ENCODE results near the gene MRGPRF.
"Not testable (repeated sequence)": the region's sequence is repeated elsewhere in the genome, so short reads cannot be mapped to it uniquely, and the experiment has no call there.

MRGPRF gene

DNA sequence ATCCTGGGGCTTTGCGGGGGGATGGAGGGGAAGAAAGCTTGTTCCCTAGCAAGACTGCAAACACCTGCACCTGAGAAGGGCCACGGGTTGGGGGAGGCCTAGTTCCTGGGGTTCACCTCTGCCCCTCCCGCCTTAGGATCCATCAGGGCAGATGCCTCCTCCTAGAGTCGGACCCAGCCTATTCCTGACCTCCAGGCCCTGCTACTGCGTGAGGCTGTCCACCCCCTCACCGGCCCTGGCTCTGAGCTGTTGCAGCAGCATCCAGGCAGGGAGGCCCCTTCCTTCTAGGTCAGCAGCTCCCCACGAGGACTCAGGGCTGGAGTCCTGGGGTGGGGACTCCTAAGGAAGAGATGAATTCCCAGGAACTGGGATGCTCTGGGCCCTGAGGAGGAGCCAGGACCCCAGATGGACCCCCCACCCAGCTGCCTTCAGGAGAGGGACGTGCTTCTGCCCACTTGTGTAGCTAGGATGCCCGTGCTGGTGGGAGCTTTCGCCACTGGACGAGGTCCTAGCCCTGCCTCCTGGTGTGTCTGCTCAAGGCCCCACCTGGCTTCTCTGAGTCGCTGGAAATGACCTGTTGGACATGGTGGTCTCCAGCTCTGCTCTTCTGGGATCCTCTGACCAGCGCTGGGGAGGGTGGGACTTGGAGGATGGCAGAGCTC, 10.3 kb downstream of the MRGPRF start:
- no peak for DNase-seq (ENCODE audit: low read depth)

DNA sequence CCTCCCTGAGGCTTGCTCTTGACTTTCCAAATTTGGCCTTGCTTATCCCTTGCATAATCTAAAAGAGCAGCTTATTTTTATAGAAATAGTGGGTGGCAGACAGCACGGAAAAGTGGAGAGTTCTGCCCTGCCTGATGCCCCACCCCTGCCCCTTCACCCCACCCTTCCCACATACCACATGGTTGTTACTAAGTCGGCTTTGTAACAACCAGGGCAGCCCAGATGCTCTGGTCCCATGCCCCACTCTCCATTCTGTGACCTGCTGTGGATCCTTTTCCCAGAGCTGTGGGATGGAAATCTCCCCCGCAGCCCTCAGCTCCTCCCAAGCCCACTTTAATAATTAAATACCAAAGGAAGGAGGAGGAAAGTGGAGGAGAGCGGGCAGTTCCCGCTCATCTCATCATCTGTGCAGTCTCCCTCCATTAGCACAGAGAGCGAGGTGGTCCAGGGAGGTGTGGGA, 10.9 kb downstream of the MRGPRF start:
- DNase-seq (ENCODE audit: low read depth) = no peak

DNA sequence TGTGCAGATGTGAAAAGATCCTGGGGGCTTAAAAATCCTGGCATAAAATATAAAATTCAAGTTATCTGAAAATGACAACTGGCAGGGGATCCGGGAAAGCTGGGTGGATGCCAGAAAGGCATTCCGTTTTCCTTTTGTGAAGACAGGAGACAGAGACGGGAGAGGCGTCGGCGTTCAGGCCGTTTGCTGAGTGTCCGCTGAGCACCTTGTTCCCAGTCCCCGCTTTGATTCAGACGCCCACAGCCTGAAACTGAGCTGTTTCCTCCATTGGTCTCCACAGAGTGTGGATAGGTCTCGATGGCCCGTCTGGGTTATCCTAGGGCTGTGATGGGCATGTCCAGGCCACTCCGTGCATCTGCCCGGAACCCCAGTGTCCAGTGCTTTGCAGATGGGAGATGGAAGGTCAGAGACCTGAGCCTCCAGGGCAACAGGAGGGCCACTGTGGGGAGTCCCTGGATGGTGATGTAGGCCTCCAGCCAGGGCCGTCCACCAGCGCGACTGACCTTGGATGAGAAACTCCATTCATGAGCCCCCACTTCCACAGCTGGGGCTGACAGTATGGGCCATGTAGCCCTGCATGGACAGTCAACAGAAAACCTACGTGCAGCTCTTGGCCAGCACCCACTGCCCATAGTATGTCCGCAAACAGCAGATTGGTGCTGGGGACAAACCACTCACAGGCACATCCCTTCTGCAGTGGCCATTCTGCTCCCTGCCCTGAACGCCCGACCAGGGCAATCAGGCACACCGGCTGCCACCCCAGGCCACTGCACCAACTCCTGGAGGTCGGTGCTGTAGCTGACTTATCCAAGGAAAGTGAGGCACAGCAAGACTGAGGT, 11.6 kb downstream of the MRGPRF start:
- DNase-seq (ENCODE audit: low read depth) = no peak

DNA sequence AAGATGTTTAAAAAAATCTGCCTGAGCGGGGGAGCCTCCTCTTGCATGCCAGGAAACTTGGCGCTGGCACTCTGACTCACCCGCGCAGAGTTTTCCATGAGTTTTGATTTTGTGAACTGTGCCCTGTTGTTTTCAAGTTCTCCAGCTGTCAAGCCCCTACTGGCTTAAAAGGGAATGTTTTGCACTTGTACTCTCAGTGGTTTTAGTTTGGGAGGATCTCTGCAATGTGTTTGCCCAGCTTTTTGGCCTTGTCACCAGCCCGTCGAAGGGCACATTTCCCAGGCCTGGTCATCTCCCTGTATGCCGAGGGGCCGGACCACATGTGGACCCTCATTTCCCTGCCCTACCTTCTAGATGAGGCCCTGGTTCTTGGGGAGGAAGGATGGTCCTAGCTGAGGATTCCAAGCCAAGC, 12.2 kb downstream of the MRGPRF start:
- peak; percentile 91 for DNase-seq (ENCODE audit: low read depth)

DNA sequence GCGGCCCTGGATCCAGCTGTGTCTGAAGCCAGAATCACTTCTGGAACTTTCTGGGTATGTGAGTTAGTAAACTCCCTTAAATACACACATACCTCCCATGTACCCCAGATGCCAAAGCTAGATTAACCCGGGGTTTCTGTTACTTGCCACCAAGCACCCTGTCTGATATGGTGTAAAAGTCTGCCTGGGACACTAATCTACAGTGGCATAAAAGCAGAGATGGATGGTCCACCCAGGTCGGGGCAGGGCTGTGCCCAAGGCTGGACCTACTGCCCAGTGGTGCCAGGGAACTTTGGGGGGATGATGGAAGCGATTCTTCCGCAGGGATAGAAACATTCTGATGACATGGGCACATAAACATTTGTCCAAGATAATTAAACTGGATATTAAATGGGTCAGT, 12.7 kb downstream of the MRGPRF start:
- no peak for DNase-seq (ENCODE audit: low read depth)

DNA sequence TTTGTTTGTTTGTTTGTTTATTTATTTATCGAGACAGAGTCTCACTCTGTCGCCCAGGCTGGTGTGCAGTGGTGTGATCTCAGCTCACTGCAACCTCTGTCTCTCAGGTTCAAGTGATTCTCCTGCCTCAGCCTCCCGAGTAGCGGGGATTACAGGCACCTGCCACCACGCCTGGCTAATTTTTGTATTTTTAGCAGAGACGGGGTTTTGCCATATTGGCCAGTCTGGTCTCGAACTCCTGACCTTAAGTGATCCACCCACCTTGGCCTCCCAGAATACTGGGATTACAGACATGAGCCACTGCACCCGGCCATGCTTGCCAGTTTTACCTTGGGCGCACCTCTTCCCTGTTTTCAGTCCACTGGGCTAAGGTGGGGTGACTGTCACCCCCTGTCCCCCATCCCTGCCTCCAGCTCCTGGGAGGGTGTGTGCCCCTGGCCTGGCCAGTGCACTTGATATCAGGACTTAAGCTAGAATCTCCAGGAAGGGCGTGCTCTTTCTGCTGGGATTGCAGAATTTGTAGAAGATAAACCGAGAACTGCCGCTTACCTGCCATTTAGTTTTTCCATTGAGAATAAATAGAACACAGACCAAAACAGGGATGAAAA, 13.2 kb downstream of the MRGPRF start:
- DNase-seq (ENCODE audit: low read depth) = not testable (repeated sequence)

DNA sequence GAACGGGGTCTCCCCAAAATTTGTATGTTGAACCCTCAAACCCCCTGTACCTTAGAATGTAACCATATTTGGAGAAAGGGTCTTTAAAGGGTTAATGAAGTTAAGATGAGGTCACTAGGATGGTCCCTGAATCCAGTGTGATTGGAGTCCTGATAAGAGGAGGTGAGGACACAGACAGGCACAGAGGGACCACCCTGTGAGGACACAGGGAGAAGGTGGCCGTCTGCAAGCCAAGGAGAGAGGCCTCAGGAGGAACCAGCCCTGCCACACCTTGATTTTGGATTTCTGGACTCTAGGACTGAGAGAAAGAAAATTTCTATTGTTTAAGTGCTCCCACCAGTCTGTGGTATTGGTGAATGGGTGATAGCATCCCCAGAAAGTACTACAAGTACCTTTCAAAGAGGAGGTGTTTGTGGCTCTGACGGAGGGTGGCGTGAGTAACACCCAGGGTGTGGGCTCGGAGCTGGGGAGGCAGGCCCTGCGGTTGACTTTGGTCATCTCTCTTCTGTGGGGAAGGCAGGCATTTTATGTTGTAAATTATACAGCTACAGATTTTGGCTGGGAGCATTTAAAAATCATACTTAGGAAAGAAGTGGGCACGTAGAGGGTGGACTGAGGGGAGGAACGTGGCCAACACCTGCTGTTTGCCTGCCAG, 13.8 kb downstream of the MRGPRF start:
- no peak for DNase-seq (ENCODE audit: low read depth)

DNA sequence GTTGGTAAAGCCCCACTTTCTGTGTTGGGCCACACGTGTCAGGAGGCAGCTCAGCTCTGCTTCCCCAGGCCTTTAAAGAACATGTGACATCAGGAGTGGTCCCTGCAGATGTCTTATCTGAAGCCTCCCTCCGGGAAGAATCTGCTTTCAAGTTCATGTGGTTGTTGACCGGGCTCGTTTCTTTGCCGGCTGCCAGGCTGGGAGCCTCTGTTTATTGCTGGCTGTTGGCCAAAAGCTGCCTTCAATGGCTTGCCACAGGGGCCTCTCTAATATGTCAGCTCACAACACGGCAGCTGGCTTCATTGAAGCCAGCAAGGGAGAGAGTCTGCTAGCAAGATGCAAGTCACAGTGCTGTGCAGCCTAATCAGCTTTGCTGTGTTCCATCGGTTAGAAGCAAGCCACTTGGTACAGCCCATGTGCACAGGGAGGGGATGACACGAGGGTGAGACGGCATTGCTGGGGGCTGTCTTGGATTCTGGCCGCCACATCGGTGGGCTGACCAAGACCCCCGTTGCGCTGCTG, 14.6 kb downstream of the MRGPRF start:
- no peak for DNase-seq (ENCODE audit: low read depth)

DNA sequence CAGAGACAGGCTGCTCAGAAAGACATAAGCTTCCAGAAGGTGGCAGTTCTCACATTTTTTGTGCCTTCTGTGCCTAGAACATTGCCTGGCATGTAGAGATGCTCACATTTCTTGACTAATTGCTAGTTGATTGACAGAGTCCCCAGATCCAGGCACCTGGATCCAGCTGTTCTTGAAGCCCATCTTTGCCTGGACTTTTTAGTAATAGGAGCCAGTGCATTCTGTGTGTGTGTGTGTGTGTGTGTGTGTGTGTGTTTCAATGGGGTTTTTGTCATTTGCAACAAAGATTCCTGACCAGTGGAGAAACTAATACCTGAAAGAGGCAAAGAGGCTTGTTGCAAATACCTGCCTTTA, 15.1 kb downstream of the MRGPRF start:
- no peak for DNase-seq (ENCODE audit: low read depth)

DNA sequence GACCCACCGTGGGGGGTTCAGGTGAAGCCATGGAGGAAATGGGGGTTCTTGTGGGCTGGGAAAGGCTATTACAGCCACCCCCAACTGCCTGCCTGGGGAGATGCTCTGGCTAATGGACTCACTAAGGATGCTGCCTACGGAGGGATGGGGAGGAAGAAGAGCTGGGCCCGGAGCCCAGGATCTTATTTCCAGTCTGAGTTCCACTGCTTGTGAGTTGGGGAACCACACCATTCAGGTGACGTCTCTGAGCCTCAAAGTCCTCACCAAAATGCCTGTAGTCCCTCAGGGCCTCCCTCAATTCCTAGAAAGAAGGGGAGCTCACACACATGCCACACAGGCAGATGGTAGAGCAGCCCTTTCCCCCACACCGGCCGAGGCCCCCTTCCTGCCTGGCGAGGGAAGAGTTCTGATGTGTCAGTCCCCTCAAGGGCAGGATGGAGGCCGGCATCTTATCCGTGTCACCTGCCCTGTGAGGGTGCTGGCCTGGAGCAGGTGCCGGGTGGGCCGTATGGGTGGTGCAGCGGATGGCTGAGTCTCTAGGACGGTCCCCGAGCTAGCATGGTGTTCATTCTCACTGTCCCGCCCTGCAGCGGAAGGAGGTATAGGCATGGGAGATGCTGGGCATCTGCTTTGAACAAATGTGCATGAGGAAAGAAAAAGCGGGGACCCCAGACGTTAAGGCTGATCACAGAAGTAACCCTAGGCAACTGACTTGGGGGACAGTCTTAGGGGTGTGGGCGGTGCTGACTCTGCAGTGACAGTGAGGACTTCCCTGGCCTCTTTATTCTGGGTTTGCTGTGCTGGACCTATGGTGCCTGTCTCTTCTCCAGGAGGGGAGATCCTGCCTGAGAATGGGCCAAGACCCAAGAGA, 15.7 kb downstream of the MRGPRF start:
- DNase-seq (ENCODE audit: low read depth) = no peak

DNA sequence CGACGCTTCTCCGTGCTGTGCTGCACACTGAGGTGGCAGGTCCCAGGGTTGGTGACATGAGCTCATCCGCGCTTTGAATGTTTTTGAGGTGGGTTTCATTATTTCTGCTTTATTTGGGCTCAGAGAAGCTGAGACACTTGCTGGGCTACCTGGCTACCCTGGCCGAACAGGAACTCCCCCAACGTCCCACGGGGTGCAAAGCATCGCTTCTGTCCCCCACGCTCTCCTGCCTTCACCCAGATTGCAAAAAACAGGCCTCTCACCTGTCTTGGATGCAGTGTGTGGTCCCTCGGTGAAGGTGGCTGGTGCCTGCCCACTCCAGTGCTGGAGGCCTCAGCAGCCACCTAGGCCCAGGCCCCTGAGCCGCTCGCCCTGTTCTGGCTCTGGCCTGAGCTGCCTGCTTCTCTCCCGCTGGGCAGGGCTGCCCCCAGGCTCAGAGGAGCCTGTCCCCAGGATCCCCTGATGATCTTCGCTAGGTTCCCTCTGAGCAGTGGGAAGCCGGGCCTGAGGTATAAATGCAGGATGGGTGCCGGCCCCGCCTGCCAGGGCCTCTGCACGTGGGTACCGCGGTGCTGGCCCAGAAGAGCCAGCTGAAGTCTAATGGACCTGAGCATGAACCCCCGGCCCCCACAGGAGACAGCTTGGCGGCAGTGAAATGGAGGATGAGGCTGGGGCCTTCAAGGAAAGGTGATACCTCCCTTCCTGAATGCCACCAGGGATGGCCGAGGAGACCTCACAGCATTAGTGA, 16.5 kb downstream of the MRGPRF start:
- DNase-seq (ENCODE audit: low read depth) = no peak

DNA sequence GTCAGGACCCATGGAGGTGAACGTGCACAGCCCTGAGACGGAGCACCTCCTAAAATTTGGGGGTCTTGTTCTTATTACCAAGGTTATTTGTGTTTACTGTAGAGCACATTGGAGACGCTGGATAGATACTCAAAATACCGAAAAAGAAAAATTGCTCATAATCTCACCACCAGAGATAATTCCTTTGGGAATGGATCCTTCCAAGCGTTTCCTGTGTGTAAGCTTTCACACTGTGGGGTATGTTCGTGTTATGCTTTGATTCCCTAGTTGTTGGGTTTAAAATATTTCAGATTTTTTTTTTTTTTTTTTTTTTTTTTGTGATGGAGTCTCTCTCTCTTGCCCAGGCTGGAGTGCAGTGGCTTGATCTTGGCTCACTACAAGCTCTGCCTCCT, 18.2 kb downstream of the MRGPRF start:
- no peak for DNase-seq (ENCODE audit: low read depth)

DNA sequence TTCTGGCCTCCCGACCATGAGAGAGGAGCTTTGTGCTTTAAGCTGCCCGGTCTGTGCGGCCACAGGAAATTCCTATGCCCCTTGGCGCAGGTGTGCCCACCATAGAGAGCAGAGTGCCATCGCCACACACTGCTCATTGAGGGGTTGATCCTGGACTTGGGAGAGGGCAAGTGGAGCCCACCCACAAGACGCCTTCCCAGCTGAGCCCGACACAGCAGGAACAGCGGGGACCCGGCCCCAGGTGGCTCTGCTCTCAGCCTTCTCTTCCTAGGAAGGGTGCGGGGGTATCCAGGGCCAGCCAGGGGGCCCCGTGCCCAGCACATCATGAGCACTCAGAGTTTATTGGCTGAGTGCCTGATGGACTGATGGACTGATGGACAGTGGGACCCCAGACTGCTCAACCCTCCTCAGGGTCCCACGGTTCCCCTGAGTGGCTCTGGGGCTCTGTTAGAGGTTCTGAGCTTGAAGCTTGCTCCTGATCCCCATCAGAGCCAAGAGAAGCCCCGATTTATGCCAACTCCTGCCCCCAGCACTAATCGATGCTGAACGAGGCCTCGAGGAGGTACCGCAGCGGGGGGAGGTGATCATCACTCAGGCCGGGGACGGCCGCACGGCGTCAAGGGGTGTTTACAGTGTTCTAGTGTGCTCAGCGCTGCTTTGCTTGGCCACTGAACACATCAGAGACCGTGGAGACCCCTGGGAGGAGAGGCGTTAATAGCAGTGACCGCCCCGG, 18.7 kb downstream of the MRGPRF start:
- no peak for DNase-seq (ENCODE audit: low read depth)

DNA sequence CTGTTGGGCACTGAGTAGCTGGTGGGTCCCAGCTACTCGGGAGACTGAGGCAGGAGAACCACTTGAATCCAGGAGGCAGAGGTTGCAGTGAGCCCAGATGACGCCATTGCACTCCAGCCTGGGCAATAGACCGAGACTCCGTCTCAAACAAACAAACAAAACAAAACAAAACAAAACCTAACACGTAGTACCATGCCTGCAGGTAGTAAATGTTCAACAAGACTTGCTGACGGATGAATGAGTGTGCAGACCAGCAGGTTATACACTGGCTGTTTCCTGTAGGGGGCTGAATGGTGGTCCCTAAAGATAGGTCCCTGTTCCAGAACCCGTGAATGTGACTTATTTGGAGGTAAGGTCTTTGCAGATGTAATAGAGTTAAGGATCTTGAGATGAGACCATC, 19.5 kb downstream of the MRGPRF start:
- no peak for DNase-seq (ENCODE audit: low read depth)

DNA sequence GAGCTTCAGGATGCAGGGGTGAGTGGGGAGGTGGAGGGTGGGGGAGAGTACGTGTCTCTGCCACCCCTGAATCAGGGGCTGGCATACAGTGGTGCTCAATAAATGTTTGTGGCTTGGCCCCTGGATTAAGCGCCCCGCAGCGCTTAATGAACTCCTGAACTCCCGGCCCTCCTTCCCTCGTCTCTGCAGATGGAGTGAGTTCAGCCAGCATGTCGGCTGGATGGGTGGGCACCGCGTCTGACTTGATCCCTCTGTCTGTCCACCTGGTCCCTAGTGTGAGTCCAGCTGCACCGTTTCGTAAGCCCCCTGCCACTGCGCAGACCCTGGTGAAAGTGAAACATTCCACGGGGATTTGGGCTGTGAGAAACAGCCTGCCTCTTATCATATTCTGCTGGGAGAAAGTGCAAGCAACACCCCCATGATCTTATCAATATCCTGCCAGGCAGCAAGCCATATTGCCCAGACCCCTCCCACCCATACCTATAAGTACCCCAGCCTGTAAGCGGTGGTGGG, 20.2 kb downstream of the MRGPRF start:
- no peak for DNase-seq (ENCODE audit: low read depth)

DNA sequence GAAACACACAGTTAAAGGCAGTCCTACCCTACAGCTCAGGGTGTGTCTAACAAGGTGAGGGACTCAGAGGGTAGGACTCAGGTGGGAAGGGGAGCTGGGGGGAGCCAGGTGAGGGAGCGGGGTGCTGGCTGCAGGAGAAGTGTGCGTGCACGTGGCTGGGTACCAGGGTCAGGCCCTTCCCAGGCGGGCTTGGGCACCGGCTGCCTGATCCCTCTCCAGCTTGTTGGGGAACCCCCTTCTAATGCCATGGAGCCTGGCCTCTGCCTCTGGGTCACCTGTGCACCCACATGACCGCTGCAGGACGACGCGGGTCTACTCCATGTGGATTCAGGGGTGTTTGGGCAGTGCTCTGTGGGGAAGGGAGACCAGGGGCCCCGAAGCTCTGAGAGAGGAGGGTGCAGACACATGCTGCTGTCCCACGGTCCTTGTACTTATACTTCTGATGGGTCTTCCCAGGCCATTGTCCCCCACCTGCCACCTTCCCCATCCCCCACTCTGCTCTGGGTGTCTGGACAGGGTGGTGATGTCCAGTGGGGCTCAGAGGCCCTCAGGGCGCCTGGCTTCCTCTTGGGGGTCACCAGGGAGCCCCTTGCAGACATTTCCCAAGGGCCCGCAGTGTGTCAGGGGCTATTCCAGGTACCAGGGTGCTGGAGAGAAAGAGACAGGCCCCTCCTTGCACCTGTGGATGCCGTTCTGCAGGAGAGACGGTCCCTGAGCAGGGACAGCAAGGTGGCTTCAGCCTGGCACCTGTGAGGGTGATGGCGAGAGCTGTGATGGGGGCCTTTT, 21.9 kb downstream of the MRGPRF start:
- DNase-seq (ENCODE audit: low read depth) = no peak

DNA sequence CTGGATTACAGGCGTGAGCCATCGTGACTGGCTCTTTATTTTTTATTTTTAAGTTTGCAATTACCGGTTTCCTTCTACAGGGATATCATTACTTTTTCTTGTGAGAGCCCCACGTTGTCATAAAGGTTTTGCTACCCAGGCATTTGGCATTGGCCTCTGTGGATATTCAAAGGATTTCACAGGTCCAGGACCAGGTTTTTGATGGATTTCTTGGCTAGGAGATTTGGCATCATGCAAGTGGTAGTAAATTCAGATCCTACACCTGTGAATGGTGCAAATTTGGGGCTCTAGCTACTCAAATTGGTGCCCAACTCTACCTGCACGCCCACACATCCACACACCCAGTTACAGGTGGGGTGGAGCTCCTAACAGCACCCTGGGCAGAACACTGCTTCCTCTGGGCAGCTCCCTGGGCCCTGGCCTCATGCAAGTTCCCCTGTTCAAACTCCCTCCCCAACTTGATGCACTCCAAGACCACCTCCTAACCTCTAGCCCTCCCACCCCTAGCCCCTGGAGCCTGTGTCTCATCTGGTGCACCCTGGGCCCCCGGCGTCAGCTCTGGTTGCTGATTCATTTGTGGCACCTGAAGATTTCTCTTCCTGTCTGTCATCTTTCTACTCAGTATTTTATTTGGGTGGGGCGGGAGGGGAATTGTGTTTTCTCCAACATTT, 23.0 kb downstream of the MRGPRF start:
- DNase-seq (ENCODE audit: low read depth) = no peak

DNA sequence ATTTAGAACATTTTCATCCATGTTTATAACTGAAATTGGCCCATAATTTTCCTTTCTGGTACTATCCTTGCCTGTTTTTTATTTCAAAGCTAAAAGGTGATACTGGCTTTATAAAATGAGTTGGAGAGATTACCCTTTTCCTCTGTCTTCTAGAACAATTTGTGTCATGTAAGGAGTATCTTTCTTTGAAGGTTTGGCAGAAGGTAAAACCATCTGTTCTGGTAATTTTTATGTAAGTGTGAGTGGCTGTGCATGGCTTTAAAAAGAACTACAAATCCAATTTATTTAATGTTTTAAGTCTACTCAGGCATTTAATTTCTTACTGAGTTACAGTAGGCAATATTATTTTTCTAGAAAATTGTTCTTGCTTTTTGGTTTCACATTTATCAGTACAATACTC, 24.6 kb downstream of the MRGPRF start:
- DNase-seq (ENCODE audit: low read depth) = no peak

Data from stromal cell of bone marrow (primary cell).